Upper lobe of right lung (tissue), 1 donor: ENCODE measurements around the gene INO80B. TPM values are rescaled to one million over a fixed set of nuclear protein-coding genes. Genes with fewer than 3 reads are reported as not detected.

Source experiments
- ATAC-seq: fragments of 200-7000 bp; cut with Tn5 transposase; one replicate; pipeline ENCODE4 v1.9.1; 2020; ENCODE audit warnings: mild to moderate bottlenecking, moderate library complexity
- DNase-seq: peaks from one replicate; pipeline ENCODE4 v3.0.0-alpha.2; 2020
- H3K27ac ChIP-seq: fragments of 200-600 bp; one replicate; pipeline ENCODE4 v1.8.0; 2022
- H3K27me3 ChIP-seq: fragments of 200-600 bp; one replicate; pipeline ENCODE4 v1.8.0; 2022; ENCODE audit warnings: mild to moderate bottlenecking
- H3K36me3 ChIP-seq: fragments of 200-600 bp; one replicate; pipeline ENCODE4 v1.8.0; 2022
- H3K4me1 ChIP-seq: fragments of 200-600 bp; one replicate; pipeline ENCODE4 v1.8.0; 2022
- H3K4me3 ChIP-seq: fragments of 200-600 bp; one replicate; pipeline ENCODE4 v1.8.0; 2022; ENCODE audit warnings: mild to moderate bottlenecking
- H3K9me3 ChIP-seq: fragments of 200-600 bp; one replicate; pipeline ENCODE4 v1.8.0; 2022
- intact Hi-C: fragments of 100-400 bp; cut with DNase I; formaldehyde crosslinking; loops from one replicate; pipeline ENCODE4 v1.11.0; 2022
- total RNA-seq: library from RNA; stranded (reverse); fragmentation: NEBNext Ultra II Directional; extraction: Animal tissue kit (Norgen Biotek cat#: 25700); gene quantifications from one replicate; pipeline ENCODE4 v1.2.1, GENCODE V29; 2021
- TF ChIP-seq, protein P1 (sequence below): fragments of 200-600 bp; IDR thresholded peaks from one replicate; pipeline ENCODE4 v1.8.0; 2022; ENCODE audit warnings: antibody characterized with exemption
- donor health status: DM: no; HTN: yes; CAD: no; lungs with severe emphysema.

Gene INO80B
- total RNA-seq, 1 donor from 2014 or later = 30.2 TPM

DNA sequence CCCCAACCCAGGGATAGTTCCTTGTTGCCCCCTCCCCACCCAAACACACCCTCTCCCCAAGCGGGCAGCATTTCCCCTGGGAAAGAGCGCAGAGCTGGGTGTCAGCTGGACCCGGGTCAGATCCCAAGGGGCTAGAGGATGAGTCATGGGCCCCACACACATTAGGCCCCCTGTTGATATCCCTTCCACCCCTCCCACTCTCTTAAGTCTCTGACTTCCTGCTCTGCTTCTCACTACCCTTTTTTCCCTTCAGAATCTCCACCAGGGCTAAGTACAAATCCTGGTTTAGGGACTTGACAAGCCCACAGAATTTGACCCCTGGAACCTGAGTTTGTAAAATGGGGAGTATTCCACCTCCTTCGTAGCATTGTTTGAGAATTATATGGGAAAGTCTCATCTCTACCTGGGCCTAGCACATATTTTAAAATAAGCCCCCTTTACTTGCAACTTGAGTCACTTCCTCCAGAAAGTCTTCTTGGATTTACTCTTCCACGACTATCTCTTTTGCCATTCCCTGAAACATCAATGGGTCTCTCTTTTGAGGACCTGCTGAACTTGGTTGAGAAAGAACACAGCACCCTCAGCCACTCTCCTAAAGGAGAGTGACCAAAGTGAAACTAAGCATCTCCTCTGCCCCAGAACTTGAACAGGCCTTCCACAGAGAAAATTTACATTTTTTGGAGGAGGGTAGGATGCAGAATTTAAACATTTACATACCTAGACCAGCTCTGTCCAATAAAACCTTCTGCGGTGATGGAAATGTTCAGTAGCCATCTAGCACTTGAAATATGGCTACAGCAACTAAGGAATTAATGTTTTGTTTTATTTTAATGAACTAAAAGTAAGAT lies 17.8 kb upstream of the INO80B start:
- H3K27ac ChIP-seq = no peak overlapping the region
- no peaks in the 10 kb centered on the region for H3K36me3 ChIP-seq
- intact Hi-C loops = no loop called here
- ATAC-seq (no peak), DNase-seq (no peak)
- no peak overlapping the region for H3K4me3 ChIP-seq
- TF ChIP-seq, protein P1, sequence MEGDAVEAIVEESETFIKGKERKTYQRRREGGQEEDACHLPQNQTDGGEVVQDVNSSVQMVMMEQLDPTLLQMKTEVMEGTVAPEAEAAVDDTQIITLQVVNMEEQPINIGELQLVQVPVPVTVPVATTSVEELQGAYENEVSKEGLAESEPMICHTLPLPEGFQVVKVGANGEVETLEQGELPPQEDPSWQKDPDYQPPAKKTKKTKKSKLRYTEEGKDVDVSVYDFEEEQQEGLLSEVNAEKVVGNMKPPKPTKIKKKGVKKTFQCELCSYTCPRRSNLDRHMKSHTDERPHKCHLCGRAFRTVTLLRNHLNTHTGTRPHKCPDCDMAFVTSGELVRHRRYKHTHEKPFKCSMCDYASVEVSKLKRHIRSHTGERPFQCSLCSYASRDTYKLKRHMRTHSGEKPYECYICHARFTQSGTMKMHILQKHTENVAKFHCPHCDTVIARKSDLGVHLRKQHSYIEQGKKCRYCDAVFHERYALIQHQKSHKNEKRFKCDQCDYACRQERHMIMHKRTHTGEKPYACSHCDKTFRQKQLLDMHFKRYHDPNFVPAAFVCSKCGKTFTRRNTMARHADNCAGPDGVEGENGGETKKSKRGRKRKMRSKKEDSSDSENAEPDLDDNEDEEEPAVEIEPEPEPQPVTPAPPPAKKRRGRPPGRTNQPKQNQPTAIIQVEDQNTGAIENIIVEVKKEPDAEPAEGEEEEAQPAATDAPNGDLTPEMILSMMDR = no peak
- H3K9me3 ChIP-seq = no peaks in the 10 kb centered on the region
- H3K27me3 ChIP-seq = peaks cover 7% of the 10 kb centered on the region
- peaks cover 26% of the 10 kb centered on the region for H3K4me1 ChIP-seq

DNA sequence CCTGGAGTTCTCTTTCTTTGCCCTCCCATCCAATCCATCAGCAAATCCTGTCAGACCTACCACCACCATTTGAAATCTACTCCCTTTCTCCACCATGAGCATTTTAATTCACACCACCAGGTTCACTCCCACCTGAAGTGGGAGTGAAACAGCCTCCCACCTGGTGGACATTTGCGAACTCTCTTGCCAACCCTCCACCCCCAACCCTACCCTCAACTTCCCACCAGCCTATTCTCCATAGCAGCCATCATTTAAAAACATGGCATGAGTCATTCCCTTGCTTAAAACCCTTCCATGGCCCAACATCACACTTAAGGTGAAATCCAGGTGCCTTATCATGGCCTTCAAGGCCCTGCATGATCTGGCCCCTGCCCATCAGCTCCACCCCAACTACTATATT lies 16.6 kb upstream of the INO80B start:
- intact Hi-C loops = no loop called here
- Histone ChIP-seq H3K27ac (no peak overlapping the region), H3K9me3 (no peaks in the 10 kb centered on the region), H3K4me1 (peaks cover 26% of the 10 kb centered on the region), H3K4me3 (no peak overlapping the region), H3K36me3 (no peaks in the 10 kb centered on the region), H3K27me3 (peaks cover 13% of the 10 kb centered on the region)
- no peak for ATAC-seq
- TF ChIP-seq, protein P1 = no peak
- no peak for DNase-seq

DNA sequence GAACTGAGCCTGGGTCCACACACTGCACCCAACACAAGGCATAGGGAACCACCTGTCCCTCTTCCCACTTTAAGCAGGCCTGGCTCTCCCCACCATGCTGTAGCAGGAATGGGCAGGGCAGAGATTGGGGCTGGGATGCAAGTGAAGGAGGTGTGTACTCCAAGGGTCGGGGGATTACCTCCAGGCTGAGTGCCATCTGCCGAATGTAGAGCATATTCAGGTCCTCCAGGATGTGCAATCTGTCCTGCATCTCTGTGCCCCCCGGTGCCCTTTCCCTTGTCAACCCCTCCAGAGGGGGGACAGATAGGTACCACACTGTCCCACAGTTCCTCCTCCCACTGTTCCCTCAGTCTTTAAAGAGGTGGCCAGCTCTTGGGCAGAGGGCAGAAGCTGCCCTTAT lies 15.5 kb upstream of the INO80B start:
- Histone ChIP-seq H3K36me3 (no peaks in the 10 kb centered on the region), H3K4me3 (peak overlapping the region; percentile 62), H3K27ac (peak overlapping the region; percentile 84), H3K9me3 (no peaks in the 10 kb centered on the region), H3K27me3 (peaks cover 13% of the 10 kb centered on the region), H3K4me1 (peaks cover 26% of the 10 kb centered on the region)
- DNase-seq = no peak
- ATAC-seq = no peak
- TF ChIP-seq, protein P1 = no peak
- intact Hi-C loops = no loop called here

DNA sequence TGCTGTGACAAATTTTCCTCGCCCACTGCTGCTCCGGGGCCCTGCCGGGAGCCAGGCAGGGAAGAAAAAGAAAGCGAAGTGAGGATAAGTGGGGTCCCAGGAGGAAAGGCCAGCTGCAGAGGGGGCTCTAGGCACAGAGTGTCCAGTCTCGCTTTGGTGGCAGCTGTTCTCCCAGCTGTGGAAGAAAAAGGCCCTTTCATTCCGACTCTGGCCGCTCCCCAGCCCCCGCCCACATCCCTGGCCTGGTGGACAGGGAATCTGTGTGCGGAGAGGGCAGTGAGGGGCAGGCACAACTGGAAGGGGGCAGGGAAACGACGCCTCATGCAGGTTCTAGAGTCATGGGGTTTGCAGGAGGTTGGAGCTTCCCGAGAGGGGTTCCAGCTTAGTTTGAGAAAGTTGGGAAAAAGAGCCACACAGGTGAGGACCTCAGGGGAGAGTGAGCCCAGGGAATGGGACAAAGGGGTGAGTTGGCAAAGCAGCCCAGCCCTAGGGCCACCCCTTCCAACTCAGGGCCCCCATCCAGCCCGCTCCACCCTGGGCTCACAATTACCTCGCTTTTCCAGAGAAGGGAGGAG lies 15.0 kb upstream of the INO80B start:
- H3K4me3 ChIP-seq = peak overlapping the region; percentile 62
- DNase-seq = no peak
- no peak for ATAC-seq
- H3K4me1 ChIP-seq = peaks cover 26% of the 10 kb centered on the region
- H3K27ac ChIP-seq = peak overlapping the region; percentile 84
- no peaks in the 10 kb centered on the region for H3K9me3 ChIP-seq
- TF ChIP-seq, protein P1 = no peak
- peaks cover 13% of the 10 kb centered on the region for H3K27me3 ChIP-seq
- H3K36me3 ChIP-seq = no peaks in the 10 kb centered on the region
- intact Hi-C loops = no loop called here

DNA sequence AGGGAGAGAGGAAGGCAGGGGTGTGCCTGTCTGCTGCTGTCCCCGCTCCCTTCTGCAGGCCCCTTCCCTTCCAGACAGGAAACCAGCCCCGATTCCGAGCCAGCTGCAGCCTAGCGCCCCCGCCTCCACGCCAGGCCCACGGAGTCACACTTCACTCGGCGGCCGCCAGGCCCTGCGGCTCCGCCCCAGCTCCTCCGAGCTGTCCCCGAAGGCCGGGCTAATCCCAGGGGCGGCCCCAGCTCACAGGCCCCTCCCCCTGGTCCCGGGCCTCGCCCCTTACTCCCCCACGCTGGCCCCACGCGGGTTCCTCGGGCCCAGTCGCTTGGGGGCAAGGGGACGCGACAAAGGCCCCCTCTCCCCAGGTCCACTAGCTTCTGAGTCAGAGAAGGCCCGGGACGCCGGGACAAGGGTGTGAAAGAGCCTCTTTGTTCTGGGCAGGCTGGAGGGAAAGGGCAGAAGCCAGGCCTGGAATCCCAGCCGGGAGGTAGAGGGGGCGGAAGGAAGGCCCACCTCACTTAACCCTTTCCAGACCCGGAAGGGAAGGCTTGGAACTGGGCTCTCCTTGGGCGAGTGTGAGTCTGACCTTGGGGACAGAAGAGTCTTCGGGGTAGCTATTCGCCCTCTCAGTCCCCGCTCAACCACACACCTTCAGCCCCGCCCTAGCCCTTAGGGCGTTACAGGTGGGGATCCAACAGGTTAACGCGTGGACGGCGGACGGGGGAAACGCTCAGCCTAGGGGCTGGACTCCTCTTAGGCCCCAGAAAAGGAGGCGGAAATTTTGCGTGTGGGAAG lies 14.3 kb upstream of the INO80B start:
- intact Hi-C loops = no loop called here
- TF ChIP-seq, protein P1 = peak; percentile 28
- Histone ChIP-seq H3K4me3 (peak overlapping the region; percentile 62), H3K36me3 (no peaks in the 10 kb centered on the region), H3K4me1 (peaks cover 26% of the 10 kb centered on the region), H3K9me3 (no peaks in the 10 kb centered on the region), H3K27me3 (peaks cover 13% of the 10 kb centered on the region), H3K27ac (peak overlapping the region; percentile 84)
- DNase-seq (peak; percentile 92), ATAC-seq (peak; percentile 92)
